ENCODE data around the gene CUTA.

The CUTA gene

DNA sequence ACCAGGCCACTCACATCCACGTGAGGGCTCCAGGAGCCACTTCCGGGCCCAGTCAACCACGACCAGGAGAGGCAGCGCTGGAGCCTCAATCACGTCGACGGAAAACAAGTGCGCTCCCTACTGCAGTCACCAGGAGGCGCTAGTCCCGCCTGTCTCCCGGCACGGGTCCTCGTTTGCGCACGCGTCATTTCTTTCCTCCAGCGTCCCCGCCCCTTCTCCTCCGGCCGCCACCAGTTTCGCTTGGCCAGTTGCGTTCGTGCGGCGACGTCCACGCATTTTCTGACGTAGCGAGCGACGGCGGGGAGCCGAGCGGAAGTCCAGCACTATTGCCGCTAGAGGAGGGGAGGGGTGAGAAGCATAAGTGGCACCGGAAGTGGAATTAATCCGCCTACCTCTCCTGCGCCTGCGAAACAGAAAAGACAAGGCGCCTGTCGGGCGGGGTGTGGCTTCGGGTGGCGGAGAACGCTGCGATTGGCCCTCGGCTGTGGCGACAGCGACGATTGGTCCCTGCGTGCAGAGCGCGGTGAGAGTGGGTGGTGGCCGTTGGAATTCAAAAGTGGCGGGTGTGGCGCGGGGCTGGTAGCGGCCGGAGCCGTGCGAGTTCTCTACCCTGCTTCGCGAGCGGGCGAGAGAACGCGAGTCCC, 26.5 kb downstream of the CUTA start, which contains the start of gene KIFC1 (continued):
- TF ChIP-seq, protein P1, sequence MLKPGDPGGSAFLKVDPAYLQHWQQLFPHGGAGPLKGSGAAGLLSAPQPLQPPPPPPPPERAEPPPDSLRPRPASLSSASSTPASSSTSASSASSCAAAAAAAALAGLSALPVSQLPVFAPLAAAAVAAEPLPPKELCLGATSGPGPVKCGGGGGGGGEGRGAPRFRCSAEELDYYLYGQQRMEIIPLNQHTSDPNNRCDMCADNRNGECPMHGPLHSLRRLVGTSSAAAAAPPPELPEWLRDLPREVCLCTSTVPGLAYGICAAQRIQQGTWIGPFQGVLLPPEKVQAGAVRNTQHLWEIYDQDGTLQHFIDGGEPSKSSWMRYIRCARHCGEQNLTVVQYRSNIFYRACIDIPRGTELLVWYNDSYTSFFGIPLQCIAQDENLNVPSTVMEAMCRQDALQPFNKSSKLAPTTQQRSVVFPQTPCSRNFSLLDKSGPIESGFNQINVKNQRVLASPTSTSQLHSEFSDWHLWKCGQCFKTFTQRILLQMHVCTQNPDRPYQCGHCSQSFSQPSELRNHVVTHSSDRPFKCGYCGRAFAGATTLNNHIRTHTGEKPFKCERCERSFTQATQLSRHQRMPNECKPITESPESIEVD (tag by site-specific recombination; IDR thresholded peaks at IDR 0.05) = no peak
- TF ChIP-seq, protein P2, sequence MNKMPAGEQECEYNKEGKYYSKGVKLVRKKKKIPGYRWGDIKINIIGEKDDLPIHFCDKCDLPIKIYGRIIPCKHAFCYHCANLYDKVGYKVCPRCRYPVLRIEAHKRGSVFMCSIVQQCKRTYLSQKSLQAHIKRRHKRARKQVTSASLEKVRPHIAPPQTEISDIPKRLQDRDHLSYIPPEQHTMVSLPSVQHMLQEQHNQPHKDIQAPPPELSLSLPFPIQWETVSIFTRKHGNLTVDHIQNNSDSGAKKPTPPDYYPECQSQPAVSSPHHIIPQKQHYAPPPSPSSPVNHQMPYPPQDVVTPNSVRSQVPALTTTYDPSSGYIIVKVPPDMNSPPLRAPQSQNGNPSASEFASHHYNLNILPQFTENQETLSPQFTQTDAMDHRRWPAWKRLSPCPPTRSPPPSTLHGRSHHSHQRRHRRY (tag by site-specific recombination; IDR thresholded peaks at IDR 0.05) = no peak
- no peak for TF ChIP-seq ZBTB7A (tag by site-specific recombination; IDR thresholded peaks at IDR 0.05; ENCODE audit: low read depth)
- no peak for TF ChIP-seq ZNF521 (tag by site-specific recombination; IDR thresholded peaks at IDR 0.05)
- TF ChIP-seq ZNF843 (tag by site-specific recombination; IDR thresholded peaks at IDR 0.05) = peak; percentile 30
- TF ChIP-seq ZFP3 (tag by site-specific recombination; IDR thresholded peaks at IDR 0.05; ENCODE audit: low read depth) = no peak
- no peak for TF ChIP-seq ZNF830 (tag by site-specific recombination; IDR thresholded peaks at IDR 0.05; ENCODE audit: low read depth)
- TF ChIP-seq, protein P3, sequence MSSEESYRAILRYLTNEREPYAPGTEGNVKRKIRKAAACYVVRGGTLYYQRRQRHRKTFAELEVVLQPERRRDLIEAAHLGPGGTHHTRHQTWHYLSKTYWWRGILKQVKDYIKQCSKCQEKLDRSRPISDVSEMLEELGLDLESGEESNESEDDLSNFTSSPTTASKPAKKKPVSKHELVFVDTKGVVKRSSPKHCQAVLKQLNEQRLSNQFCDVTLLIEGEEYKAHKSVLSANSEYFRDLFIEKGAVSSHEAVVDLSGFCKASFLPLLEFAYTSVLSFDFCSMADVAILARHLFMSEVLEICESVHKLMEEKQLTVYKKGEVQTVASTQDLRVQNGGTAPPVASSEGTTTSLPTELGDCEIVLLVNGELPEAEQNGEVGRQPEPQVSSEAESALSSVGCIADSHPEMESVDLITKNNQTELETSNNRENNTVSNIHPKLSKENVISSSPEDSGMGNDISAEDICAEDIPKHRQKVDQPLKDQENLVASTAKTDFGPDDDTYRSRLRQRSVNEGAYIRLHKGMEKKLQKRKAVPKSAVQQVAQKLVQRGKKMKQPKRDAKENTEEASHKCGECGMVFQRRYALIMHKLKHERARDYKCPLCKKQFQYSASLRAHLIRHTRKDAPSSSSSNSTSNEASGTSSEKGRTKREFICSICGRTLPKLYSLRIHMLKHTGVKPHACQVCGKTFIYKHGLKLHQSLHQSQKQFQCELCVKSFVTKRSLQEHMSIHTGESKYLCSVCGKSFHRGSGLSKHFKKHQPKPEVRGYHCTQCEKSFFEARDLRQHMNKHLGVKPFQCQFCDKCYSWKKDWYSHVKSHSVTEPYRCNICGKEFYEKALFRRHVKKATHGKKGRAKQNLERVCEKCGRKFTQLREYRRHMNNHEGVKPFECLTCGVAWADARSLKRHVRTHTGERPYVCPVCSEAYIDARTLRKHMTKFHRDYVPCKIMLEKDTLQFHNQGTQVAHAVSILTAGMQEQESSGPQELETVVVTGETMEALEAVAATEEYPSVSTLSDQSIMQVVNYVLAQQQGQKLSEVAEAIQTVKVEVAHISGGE (tag by site-specific recombination; conservative IDR thresholded peaks at IDR 0.05; ENCODE audit: low read depth) = peak; percentile 92
- no peak for TF ChIP-seq ZNF677 (tag by site-specific recombination; IDR thresholded peaks at IDR 0.05)
- TF ChIP-seq HOXD13 (CRISPR knock-in tag; IDR thresholded peaks at IDR 0.05; ENCODE audit: borderline replicate concordance) = no peak
- no peak for TF ChIP-seq ZNF223 (tag by site-specific recombination; IDR thresholded peaks at IDR 0.05)
- peak; percentile 98; the same call in 1 of the 2 replicates for TF ChIP-seq ZSCAN30 (tag by site-specific recombination; IDR thresholded peaks at IDR 0.05)
- peak; percentile 95 for TF ChIP-seq KLF8 (tag by site-specific recombination; IDR thresholded peaks at IDR 0.05)
- peak; percentile 9; the same call in 1 of the 2 replicates for TF ChIP-seq BCL11A (tag by site-specific recombination; IDR thresholded peaks at IDR 0.05; ENCODE audit: low read depth)
- no peak for TF ChIP-seq ZNF426 (tag by site-specific recombination; IDR thresholded peaks at IDR 0.05)
- TF ChIP-seq ZXDB (tag by site-specific recombination; IDR thresholded peaks at IDR 0.05) = peak; percentile 66
- TF ChIP-seq ZNF501 (tag by site-specific recombination; IDR thresholded peaks at IDR 0.05) = peak; percentile 1; the same call in 1 of the 2 replicates
- TF ChIP-seq, protein P4, sequence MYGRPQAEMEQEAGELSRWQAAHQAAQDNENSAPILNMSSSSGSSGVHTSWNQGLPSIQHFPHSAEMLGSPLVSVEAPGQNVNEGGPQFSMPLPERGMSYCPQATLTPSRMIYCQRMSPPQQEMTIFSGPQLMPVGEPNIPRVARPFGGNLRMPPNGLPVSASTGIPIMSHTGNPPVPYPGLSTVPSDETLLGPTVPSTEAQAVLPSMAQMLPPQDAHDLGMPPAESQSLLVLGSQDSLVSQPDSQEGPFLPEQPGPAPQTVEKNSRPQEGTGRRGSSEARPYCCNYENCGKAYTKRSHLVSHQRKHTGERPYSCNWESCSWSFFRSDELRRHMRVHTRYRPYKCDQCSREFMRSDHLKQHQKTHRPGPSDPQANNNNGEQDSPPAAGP (tag by site-specific recombination; IDR thresholded peaks at IDR 0.05) = 0 out of 2 replicates have a peak, but pooled peaks have one; percentile 62
- TF ChIP-seq KLF10 (tag by site-specific recombination; IDR thresholded peaks at IDR 0.05) = peak; percentile 90
- TF ChIP-seq ZNF138 (tag by site-specific recombination; IDR thresholded peaks at IDR 0.05; ENCODE audit: borderline replicate concordance) = no peak
- TF ChIP-seq, protein P5, sequence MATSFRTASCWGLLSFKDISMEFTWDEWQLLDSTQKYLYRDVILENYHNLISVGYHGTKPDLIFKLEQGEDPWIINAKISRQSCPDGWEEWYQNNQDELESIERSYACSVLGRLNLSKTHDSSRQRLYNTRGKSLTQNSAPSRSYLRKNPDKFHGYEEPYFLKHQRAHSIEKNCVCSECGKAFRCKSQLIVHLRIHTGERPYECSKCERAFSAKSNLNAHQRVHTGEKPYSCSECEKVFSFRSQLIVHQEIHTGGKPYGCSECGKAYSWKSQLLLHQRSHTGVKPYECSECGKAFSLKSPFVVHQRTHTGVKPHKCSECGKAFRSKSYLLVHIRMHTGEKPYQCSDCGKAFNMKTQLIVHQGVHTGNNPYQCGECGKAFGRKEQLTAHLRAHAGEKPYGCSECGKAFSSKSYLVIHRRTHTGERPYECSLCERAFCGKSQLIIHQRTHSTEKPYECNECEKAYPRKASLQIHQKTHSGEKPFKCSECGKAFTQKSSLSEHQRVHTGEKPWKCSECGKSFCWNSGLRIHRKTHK (tag by site-specific recombination; IDR thresholded peaks at IDR 0.05) = no peak
- TF ChIP-seq ZNF596 (tag by site-specific recombination; IDR thresholded peaks at IDR 0.05) = no peak
- no peak for TF ChIP-seq GLIS1 (tag by site-specific recombination; IDR thresholded peaks at IDR 0.05)
- TF ChIP-seq KLF1 (tag by site-specific recombination; IDR thresholded peaks at IDR 0.05) = peak; percentile 85
- no peak for TF ChIP-seq ZNF423 (tag by site-specific recombination; IDR thresholded peaks at IDR 0.05)
- no peak for TF ChIP-seq KLF16 (tag by site-specific recombination; IDR thresholded peaks at IDR 0.05)
- TF ChIP-seq ZNF433 (tag by site-specific recombination; IDR thresholded peaks at IDR 0.05; ENCODE audit: low read depth) = no peak
- no peak for TF ChIP-seq ZNF544 (tag by site-specific recombination; IDR thresholded peaks at IDR 0.05)
- no peak for TF ChIP-seq ZNF530 (tag by site-specific recombination; IDR thresholded peaks at IDR 0.05; ENCODE audit: low read depth)
- TF ChIP-seq, protein P6, sequence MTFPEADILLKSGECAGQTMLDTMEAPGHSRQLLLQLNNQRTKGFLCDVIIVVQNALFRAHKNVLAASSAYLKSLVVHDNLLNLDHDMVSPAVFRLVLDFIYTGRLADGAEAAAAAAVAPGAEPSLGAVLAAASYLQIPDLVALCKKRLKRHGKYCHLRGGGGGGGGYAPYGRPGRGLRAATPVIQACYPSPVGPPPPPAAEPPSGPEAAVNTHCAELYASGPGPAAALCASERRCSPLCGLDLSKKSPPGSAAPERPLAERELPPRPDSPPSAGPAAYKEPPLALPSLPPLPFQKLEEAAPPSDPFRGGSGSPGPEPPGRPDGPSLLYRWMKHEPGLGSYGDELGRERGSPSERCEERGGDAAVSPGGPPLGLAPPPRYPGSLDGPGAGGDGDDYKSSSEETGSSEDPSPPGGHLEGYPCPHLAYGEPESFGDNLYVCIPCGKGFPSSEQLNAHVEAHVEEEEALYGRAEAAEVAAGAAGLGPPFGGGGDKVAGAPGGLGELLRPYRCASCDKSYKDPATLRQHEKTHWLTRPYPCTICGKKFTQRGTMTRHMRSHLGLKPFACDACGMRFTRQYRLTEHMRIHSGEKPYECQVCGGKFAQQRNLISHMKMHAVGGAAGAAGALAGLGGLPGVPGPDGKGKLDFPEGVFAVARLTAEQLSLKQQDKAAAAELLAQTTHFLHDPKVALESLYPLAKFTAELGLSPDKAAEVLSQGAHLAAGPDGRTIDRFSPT (tag by site-specific recombination; IDR thresholded peaks at IDR 0.05) = peak; percentile 73; the same call in 1 of the 2 replicates

Data from HEK293 (cell line).